DOHH2 (cell line): ENCODE data around the gene FXYD7.

ENCODE experiments used
- CTCF ChIP-seq: fragments of 200-600 bp; sonication (generic); IDR thresholded peaks from one replicate; pipeline ENCODE4 v1.5.1; 2014; ENCODE audit warnings: antibody characterized with exemption, mild to moderate bottlenecking, low read depth, low read length; ENCODE audit not compliant: poor library complexity, severe bottlenecking
- EZH2phosphoT487 ChIP-seq: fragments of 200-600 bp; sonication (generic); IDR thresholded peaks from 2 replicates; pipeline ENCODE4 v1.6.1; 2017; ENCODE audit warnings: borderline replicate concordance, mild to moderate bottlenecking, antibody characterized with exemption, low read length, moderate library complexity, mixed read lengths

GRCh38 chr19:35099897-35100275 lies 43.2 kb upstream of the FXYD7 start:
- TF ChIP-seq CTCF, result no peak
- no peak for TF ChIP-seq EZH2phosphoT487
